GM15510 (cell line): ENCODE results near the gene DEDD2.

Experiments used
- POLR2A ChIP-seq: IDR thresholded peaks from 3 replicates; pipeline ENCODE4 v1.6.1; 2011; ENCODE audit warnings: borderline replicate concordance; ENCODE audit not compliant: insufficient read length; ENCODE audit errors: extremely low read depth

The DEDD2 gene

DNA sequence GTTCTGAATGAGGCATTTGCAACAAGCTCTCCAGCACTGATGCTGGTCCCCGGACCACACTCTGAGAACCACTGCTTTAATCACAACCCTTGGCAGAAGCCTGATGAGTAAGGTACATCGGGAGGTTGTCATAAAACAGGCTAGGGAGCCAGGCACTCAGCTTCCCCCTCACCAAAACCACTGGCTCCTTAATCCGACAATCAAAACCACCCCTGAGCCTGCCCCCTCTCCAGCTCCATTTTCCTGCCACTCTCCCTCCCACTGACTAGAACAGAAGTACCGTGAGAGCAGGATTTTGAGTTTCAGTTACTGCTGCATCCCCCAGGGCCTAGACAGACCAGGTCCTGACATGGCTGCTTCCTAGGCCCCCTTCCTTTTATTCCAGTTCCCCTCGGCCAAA, 17.7 kb upstream of the DEDD2 start:
- no peak for TF ChIP-seq POLR2A

DNA sequence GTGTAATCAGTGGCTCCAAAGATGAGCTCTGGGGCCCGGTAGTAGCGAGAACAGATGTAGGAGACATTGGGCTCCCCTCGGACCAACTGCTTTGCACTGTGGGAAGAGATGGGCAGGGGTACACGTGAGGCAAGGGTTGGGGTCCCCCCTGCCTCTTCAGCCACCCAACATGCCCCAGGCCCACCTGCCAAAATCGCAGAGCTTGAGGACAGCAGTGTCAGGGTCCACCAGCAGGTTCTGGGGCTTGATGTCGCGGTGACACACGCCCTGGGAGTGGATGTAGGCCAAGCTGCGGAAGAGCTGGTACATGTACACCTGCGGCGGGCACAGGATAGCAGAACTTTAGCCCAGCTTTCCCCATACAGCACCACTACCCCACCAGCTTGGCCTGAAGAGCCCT, 16.9 kb upstream of the DEDD2 start:
- no peak for TF ChIP-seq POLR2A

DNA sequence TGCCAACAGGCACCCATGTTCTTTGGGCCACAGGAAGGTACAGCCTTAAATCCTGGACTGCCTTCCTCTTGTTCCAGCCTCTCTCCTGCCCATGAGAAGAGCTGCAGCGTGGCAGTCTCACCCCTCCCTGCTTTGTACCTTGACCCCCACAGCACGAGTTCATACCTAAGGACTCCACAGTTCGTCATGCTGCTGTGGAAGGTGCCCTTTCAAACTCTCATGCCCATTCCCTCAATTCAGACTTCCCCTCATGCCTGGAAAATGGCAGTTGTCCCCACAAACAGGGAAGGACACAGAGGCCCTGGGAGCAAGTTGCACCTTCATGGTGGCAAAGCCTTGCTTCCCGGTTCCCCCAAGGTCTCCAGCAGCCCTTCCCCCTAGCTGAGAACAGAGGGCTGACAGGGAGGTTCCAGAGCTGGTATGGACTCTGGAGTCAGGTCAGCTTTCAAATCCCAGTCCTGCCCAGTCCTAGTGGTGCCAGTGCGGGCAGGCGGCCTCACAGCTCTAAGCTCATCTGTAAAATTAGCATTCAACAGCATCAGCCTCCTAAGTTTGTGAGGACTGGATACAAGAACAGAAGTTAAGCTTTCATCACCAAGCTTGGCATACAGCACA, 16.3 kb upstream of the DEDD2 start:
- TF ChIP-seq POLR2A: no peak

DNA sequence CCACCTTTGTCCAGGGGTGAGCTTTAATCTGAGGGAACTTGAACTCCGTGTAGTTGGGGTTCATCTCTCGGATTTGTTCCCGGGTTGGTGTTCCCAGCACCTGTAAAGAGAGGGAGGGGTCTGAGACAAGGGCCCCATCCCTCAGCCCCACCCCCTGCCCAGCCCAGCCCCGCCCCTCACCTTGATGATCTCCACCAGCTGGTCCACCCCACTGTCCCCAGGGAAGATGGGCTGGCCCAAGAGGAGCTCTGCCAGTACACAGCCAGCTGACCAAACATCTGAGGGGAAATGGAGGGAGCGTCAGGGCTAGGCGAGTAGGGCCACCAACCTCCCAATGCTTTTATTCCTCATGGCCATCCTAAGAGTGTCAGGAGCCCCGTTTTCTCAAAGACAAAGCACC, 15.6 kb upstream of the DEDD2 start:
- TF ChIP-seq POLR2A: no peak

DNA sequence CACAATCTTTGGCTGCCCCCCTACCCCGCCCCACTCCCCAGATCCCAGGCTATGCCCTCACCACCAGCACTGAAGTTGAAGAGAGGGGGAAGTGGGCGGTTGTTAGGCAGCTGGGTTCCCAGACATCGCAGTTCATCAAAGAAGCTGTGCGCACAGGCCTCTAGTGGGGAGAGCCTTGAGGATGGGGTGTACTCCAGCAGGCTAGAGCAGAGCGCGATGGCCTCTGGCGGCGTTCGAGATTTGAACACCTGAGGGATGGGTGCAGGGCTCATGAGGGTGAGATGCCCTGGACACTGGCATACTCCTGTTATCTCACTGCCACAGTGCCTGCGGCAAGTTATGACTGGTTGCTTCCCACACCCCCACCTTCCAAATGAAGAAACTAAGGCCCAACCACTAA, 15.0 kb upstream of the DEDD2 start:
- no peak for TF ChIP-seq POLR2A

DNA sequence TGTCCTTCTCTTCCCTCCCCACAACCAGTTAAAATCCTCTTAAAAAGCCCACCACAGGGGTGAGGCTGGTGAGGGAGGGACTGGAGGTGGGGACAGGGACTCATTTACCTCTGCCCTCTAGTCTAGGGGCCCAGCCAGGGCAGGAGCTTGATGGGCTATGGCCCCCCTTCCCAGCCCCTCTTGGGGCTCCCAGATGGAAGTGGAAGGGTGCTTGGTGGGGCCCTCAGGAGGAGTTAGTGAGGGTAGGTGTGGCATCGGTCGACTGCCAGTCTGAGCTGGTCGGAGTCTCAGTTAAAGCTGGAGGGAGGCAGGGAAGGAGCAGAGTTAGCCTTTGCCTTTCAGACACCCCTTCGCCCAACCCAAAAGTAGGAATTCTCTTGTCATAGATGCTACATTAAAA, 13.1 kb upstream of the DEDD2 start:
- TF ChIP-seq POLR2A: no peak

DNA sequence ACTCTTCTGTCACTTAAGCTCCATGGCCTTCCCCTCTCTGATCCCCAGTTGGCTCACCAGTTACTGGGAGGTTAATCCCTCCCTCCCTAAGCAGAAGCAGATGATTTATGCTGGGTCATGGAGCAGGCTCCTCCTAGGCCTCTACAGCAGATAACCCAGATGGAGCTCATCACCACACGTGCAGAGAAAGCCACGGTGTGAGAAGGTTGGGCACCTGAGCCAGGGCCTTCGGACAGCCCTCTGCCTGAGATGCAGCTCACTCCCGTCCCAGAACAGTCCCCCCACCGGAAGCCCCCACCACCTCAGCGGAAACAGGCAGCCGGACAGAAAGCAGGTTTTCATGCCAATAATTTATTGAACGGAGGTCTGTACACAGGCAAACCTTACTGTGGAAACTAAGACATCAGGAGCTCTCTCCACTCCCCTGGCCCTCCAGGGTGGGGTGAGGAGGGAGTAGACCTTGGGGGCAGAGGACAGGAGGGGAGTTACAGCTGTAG, 12.4 kb upstream of the DEDD2 start:
- TF ChIP-seq POLR2A: no peak

DNA sequence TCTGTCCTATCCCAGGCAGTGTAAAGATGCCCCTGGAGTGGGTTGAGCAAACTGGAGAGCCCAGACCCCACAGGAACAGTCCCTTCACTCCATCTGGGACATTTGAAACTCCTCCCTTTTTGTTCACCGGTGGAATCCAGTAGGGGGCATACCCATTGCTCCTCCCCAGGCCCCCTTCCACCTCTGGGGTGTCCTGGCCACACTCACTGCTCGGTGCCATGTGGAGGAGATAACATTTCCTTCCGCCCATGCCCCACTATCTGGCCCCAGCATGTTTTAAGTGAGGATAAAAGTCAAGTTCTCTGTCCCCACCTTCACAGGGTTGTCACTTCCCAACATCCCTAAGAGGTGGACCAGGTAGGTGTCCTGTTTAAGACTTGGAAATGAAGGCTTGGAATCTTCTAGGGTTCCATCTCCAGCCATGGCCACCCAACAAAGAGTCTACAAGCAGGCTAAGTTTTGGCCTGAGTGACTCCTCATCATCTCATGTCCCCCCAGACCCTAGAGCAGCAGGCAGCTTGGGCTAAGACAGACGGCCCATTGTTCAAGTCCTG, 11.9 kb upstream of the DEDD2 start:
- no peak for TF ChIP-seq POLR2A

DNA sequence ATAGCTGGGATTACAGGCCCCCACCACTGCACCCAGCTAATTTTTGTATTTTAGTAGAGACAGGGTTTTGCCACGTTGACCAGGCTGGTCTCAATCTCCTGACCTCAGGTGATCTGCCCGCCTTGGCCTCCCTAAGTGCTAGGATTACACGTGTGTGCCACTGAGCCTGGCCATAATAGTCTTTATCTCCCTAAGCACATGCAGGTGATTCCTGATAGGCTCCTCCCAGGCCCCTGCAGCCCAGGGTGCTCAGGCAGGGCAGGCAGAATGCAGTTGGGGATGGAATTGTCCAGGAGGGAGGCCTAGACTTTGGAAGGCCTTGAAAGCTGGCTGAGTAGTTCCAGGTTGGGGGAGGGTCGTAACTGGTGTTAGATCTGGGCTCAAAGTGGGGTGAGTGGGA, 11.2 kb upstream of the DEDD2 start:
- no peak for TF ChIP-seq POLR2A

DNA sequence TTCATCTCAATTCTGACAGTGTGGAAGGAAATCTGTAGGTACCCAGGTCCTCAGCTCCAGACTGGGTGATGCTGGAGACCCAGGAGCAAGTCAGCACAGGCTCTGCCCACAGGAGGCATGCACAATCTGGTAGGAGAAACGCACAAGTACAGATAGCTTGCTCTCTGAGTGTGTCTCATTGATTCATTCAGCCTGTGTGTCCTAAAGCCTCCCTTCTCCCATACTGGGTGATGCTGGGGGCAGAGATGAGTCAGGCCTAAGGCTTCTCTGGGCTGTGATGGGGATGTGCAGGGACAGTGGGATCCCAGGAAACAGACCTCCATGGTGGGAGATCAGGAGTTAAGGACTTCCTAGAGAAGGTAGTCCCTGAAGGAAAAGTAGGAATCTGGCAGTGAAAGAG, 9.4 kb upstream of the DEDD2 start:
- TF ChIP-seq POLR2A: no peak

DNA sequence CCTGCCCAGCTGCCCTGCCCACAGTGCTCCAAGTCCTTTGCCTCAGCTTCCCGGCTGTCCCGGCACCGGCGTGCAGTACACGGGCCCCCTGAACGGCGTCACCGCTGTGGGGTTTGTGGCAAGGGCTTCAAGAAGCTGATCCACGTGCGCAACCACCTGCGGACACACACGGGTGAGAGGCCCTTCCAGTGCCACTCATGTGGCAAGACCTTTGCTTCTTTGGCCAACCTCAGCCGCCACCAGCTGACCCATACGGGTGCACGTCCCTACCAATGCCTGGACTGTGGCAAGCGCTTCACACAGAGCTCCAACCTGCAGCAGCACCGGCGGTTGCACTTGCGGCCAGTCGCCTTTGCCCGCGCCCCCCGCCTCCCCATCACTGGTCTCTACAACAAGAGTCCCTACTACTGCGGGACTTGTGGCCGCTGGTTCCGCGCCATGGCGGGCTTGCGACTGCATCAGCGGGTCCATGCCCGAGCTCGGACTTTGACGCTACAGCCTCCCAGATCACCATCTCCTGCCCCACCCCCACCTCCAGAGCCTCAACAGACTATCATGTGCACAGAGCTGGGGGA, 8.3 kb upstream of the DEDD2 start:
- no peak for TF ChIP-seq POLR2A

DNA sequence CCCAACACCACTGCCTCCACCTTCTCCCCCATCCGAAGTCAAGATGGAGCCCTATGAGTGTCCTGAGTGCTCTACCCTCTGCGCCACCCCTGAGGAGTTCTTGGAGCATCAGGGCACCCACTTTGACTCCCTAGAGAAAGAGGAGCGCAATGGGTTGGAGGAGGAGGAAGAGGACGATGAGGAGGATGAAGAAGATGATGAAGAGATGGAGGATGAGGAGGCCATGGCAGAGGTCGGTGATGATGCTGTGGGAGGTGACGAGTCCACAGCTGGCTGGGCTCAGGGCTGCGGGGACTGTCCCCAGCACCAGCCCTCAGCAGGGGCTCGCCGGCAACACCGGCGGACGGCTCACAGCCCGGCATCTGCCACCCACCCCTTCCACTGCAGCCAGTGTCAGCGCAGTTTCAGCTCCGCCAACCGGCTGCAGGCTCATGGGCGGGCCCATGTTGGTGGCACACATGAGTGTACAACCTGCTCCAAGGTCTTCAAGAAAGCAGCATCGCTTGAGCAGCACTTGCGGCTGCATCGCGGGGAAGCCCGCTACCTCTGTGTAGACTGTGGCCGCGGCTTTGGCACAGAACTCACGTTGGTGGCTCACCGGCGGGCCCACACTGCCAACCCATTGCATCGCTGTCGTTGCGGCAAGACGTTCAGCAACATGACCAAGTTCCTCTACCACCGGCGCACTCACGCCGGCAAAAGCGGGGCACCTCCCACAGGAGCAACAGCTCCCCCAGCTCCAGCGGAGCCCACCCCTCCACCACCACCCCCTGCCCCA, 7.7 kb upstream of the DEDD2 start:
- no peak for TF ChIP-seq POLR2A

DNA sequence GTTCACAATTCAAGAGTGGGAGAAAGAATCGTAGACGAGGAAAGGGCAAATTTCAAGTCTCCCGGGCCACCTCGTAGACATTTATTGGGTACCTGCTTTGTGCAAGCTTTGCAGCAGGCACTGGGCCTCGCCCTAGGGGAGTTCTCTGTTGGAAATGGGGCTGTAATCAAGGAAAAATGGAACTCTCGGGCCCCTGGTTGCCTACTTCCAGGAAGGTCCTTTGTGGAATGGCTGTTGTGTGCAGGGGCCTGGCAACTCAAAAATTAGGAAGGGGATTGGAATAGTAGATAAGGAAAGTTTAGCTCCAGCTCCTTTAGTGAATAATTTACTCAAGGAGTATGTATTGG, 3.2 kb upstream of the DEDD2 start:
- no peak for TF ChIP-seq POLR2A

DNA sequence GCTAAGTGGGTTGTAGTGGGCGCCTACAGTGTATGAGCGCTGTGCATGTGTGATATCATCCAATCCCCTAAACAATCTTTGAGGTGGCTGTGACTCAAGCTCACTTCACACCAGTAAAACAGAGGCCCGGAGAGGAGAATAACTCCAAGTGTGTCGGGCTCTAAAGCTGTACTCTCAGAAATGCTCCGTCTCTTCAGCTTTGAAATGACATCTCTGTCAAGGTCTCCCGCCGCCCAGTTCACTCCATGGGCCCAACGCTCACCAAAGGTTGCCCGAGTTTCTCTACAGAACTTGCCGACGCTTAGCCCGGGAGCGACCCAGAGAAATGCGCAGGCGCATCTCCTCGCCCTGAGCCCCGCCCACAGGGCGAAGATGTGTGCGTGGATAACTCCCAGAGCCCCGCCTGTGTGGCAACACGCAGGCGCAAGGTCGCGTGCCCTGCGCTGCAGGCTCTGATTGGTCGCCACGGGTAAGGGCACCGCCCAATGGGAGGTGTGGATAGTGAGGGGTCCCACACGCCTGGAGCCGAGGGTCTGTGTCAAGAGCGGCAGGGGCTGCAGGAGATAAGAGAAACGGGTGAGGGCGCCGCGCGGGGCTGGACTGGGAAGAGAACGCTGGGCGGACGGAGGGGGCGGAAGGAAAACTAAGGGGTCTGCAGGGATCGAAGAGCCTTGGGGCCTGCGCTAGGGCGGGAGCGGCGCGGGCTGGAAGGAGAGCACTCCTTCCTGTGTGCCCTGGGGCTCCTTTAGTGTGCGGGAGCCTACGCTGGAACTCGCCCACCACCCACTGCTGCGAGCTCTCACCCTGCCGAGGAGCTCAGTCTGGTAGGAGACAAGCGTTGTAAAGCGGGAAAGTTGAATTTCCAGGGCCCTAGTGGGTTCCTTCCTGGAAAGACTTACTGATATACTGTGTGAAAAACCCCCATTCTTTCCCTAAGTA, 2.6 kb upstream of the DEDD2 start, which contains the start of gene ZNF526:
ZNF526 (plus strand) TSS at position 501 of the 939 bp plus-strand sequence. CDS start 4,092 bp downstream, outside the sequence.
- peak; percentile 87 for TF ChIP-seq POLR2A
